DOHH2 (cell line): Measurements from ENCODE around the gene VPREB3.

Experiments used
- H3F3A ChIP-seq: fragments of 200-600 bp; sonication (generic), shearing (Covaris generic); 2 replicates; pipeline ENCODE4 v1.6.0; 2016; ENCODE audit warnings: antibody characterized with exemption, mild to moderate bottlenecking; ENCODE audit not compliant: control insufficient read depth, insufficient read depth
- H3K27ac ChIP-seq: fragments of 200-600 bp; sonication (generic); 2 replicates; pipeline ENCODE4 v1.5.1; 2014; ENCODE audit warnings: low read depth, mild to moderate bottlenecking, low read length, moderate library complexity
- H3K27me3 ChIP-seq: fragments of 200-600 bp; sonication (generic); 2 replicates; pipeline ENCODE4 v1.6.1; 2014; ENCODE audit warnings: mild to moderate bottlenecking, low read length, mixed read lengths; ENCODE audit not compliant: control insufficient read depth
- H3K36me3 ChIP-seq: fragments of 200-600 bp; sonication (generic); 2 replicates; pipeline ENCODE4 v1.6.1; 2014; ENCODE audit warnings: mild to moderate bottlenecking, low read length, moderate library complexity, mixed read lengths; ENCODE audit not compliant: control insufficient read depth
- H3K4me1 ChIP-seq: fragments of 200-600 bp; sonication (generic); 2 replicates; pipeline ENCODE4 v1.6.1; 2014; ENCODE audit warnings: mild to moderate bottlenecking, low read length, mixed read lengths; ENCODE audit not compliant: control insufficient read depth
- H3K4me2 ChIP-seq: fragments of 200-600 bp; sonication (generic); 2 replicates; pipeline ENCODE4 v1.6.0; 2014; ENCODE audit warnings: mild to moderate bottlenecking, low read length, moderate library complexity
- H3K4me3 ChIP-seq: fragments of 200-600 bp; sonication (generic); 2 replicates; pipeline ENCODE4 v1.5.1; 2014; ENCODE audit warnings: mild to moderate bottlenecking, low read length, mixed read lengths
- H3K79me2 ChIP-seq: fragments of 200-600 bp; sonication (generic); 2 replicates; pipeline ENCODE4 v1.6.1; 2014; ENCODE audit warnings: mild to moderate bottlenecking, low read length, mixed read lengths; ENCODE audit not compliant: control insufficient read depth
- H3K9me2 ChIP-seq: fragments of 200-600 bp; sonication (generic); replicated peaks from 2 replicates; pipeline ENCODE4 v1.6.1; 2014; ENCODE audit warnings: mild to moderate bottlenecking, low read length, mixed read lengths; ENCODE audit not compliant: control insufficient read depth
- H3K9me3 ChIP-seq: fragments of 200-600 bp; sonication (generic); 2 replicates; pipeline ENCODE4 v1.6.1; 2014; ENCODE audit warnings: antibody characterized with exemption, low read length, mixed read lengths; ENCODE audit not compliant: control insufficient read depth, insufficient read depth
- H4K20me1 ChIP-seq: fragments of 200-600 bp; sonication (generic); 2 replicates; pipeline ENCODE4 v1.6.0; 2014; ENCODE audit warnings: low read depth, mild to moderate bottlenecking, antibody characterized with exemption, low read length, moderate library complexity; ENCODE audit not compliant: control insufficient read depth, insufficient read depth
- EZH2phosphoT487 ChIP-seq: fragments of 200-600 bp; sonication (generic); IDR thresholded peaks from 2 replicates; pipeline ENCODE4 v1.6.1; 2017; ENCODE audit warnings: borderline replicate concordance, mild to moderate bottlenecking, antibody characterized with exemption, low read length, moderate library complexity, mixed read lengths
- TF ChIP-seq, protein P1 (sequence below): fragments of 200-600 bp; sonication (generic); IDR thresholded peaks from one replicate; pipeline ENCODE4 v1.5.1; 2014; ENCODE audit warnings: antibody characterized with exemption, mild to moderate bottlenecking, low read depth, low read length; ENCODE audit not compliant: poor library complexity, severe bottlenecking

The VPREB3 gene

DNA sequence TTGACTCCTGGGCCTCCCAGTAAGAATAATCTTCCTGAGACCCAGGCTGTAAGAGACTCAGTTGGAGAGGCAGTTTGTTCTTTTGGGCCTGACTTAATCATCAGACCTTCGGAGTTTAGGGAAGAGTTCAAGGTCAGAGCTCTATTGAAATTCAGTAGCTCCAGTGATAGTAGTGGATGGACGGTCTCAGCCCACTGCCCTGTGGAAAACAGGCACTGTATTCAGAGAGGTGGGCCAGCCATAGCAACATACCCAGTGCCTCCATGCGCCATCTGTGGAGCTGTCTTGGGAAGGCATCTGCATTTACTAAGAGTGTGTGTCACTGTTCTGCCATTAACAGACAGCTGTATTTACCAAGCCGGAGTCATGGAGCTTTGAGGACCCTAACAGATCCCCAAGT lies 35.4 kb upstream of the VPREB3 start:
- Histone ChIP-seq H3K9me3 (no peaks in the 10 kb centered on the region), H3K36me3 (peaks cover 67% of the 10 kb centered on the region), H3K9me2 (no peaks in the 10 kb centered on the region), H3K27me3 (no peaks in the 10 kb centered on the region), H3K4me1 (peaks cover 33% of the 10 kb centered on the region), H3K27ac (no peak overlapping the region), H3F3A (peaks cover 2% of the 10 kb centered on the region; the same call in 1 of the 2 replicates), H3K4me3 (no peak overlapping the region; the same call in 1 of the 2 replicates), H3K79me2 (peaks cover 70% of the 10 kb centered on the region), H3K4me2 (peak overlapping the region; percentile 94; the same call in 1 of the 2 replicates), H4K20me1 (peaks cover 25% of the 10 kb centered on the region)
- TF ChIP-seq, protein P1, sequence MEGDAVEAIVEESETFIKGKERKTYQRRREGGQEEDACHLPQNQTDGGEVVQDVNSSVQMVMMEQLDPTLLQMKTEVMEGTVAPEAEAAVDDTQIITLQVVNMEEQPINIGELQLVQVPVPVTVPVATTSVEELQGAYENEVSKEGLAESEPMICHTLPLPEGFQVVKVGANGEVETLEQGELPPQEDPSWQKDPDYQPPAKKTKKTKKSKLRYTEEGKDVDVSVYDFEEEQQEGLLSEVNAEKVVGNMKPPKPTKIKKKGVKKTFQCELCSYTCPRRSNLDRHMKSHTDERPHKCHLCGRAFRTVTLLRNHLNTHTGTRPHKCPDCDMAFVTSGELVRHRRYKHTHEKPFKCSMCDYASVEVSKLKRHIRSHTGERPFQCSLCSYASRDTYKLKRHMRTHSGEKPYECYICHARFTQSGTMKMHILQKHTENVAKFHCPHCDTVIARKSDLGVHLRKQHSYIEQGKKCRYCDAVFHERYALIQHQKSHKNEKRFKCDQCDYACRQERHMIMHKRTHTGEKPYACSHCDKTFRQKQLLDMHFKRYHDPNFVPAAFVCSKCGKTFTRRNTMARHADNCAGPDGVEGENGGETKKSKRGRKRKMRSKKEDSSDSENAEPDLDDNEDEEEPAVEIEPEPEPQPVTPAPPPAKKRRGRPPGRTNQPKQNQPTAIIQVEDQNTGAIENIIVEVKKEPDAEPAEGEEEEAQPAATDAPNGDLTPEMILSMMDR, result peak; percentile 8
- no peak for TF ChIP-seq EZH2phosphoT487

DNA sequence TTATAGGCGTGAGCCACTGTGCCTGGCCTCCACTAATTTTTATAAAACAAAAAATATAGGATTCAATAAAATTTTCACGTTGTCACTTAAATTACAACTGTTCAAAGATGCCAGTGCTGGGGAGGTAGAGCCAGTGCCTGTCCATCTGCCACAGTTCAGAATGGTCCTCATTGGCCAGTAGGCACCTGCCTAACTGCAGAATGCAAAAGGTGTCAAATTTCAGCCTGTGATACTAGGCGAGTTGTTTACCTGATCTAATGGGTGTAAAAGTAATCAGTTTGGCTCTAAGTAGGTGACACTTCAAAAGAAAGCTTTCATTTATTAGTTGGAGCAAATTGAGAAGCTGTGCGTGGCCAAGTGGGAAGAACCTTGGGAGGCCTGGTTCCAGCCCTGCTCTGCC lies 34.9 kb upstream of the VPREB3 start:
- Histone ChIP-seq H3K27me3 (no peaks in the 10 kb centered on the region), H3K4me2 (peak overlapping the region; percentile 94; the same call in 1 of the 2 replicates), H4K20me1 (peaks cover 25% of the 10 kb centered on the region), H3K4me3 (no peak overlapping the region; the same call in 1 of the 2 replicates), H3F3A (peaks cover 2% of the 10 kb centered on the region; the same call in 1 of the 2 replicates), H3K79me2 (peaks cover 70% of the 10 kb centered on the region), H3K9me3 (no peaks in the 10 kb centered on the region), H3K27ac (no peak overlapping the region), H3K36me3 (peaks cover 62% of the 10 kb centered on the region), H3K4me1 (peaks cover 37% of the 10 kb centered on the region), H3K9me2 (no peaks in the 10 kb centered on the region)
- TF ChIP-seq EZH2phosphoT487, result no peak

DNA sequence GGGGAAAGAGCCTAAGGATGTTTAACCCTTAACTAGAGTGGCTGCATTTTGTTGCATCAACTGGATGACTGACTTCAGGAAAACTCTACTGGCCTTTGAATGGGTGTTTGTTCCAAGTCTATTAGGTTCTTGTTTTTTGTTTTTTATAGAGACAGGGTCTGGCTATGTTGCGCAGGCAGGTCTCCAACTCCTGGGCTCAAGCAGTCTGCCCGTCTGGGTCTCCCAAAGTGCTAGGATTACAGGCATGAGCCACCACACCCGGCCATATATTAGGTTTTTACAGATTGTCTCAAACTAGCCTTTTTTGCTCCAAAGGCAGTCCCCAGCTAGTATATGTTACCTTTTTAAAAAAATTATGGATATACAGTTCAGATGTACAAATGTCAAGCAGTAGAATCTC lies 33.7 kb upstream of the VPREB3 start:
- H3K36me3 ChIP-seq, result peaks cover 51% of the 10 kb centered on the region
- no peaks in the 10 kb centered on the region for H3K9me3 ChIP-seq
- peak overlapping the region; percentile 94 for H3K4me2 ChIP-seq
- H3K4me3 ChIP-seq, result peak overlapping the region; percentile 94
- TF ChIP-seq, protein P1, result no peak
- TF ChIP-seq EZH2phosphoT487, result no peak
- H4K20me1 ChIP-seq, result peaks cover 25% of the 10 kb centered on the region
- H3K9me2 ChIP-seq, result no peaks in the 10 kb centered on the region
- peaks cover 2% of the 10 kb centered on the region; the same call in 1 of the 2 replicates for H3F3A ChIP-seq
- peaks cover 63% of the 10 kb centered on the region for H3K79me2 ChIP-seq
- peak overlapping the region; percentile 86 for H3K27ac ChIP-seq
- peaks cover 37% of the 10 kb centered on the region for H3K4me1 ChIP-seq
- H3K27me3 ChIP-seq, result no peaks in the 10 kb centered on the region

GRCh38 chr22:23787600-23787896 lies 33.3 kb upstream of the VPREB3 start:
- TF ChIP-seq, protein P1, result no peak
- TF ChIP-seq EZH2phosphoT487, result no peak
- Histone ChIP-seq H3K4me2 (peak overlapping the region; percentile 94), H3K36me3 (peaks cover 47% of the 10 kb centered on the region), H3K27ac (peak overlapping the region; percentile 86), H3K9me3 (no peaks in the 10 kb centered on the region), H3F3A (peaks cover 2% of the 10 kb centered on the region; the same call in 1 of the 2 replicates), H3K79me2 (peaks cover 60% of the 10 kb centered on the region), H3K4me3 (peak overlapping the region; percentile 94), H3K4me1 (peaks cover 37% of the 10 kb centered on the region), H3K27me3 (no peaks in the 10 kb centered on the region), H3K9me2 (no peaks in the 10 kb centered on the region), H4K20me1 (peaks cover 21% of the 10 kb centered on the region)
